K562 (cell line): ENCODE measurements around the gene SLC6A6. TPM values are rescaled to one million over a fixed set of nuclear protein-coding genes. Genes with fewer than 3 reads are reported as not detected.

Experiments
- ATAC-seq: fragments of 200-7000 bp; cut with Tn5 transposase; 3 replicates; pipeline ENCODE4 v1.9.1; 2020; ENCODE audit warnings: moderate library complexity
- BruUV-seq: library from RNA; stranded (reverse); fragments of 400-500 nt; replicated peaks from 2 replicates; lab custom pipeline; 2021; lab: Mats Ljungman, UMichigan
- CTCF ChIA-PET: fragments of 300-600 bp; formaldehyde crosslinking; extraction: SDS; loops from one replicate; lab custom pipeline; 2021; ENCODE audit warnings: low intra/inter-chr PET ratio; lab: Yijun Ruan, JAX
- POLR2A ChIA-PET: fragments of 300-600, 350-650 bp; sonication (Branson Sonifier 250); formaldehyde crosslinking; extraction: SDS; loops from one replicate; lab custom pipeline; 2021; ENCODE audit warnings: antibody characterized with exemption, inconsistent platforms; lab: Yijun Ruan, JAX
- DNase-seq, 4 experiments: peaks; one replicate each; pipeline versions ENCODE4 v3.0.0 to v3.0.0-alpha.2; 2011 to 2018; ENCODE audit warnings: low spot score in 3 of 4, mixed read lengths in 3 of 4; ENCODE audit errors: extremely low read depth in 1 of 4
- FAIRE-seq: peaks from 2 replicates; lab custom pipeline; 2011; peaks lifted over from hg19 to GRCh38; lab: Jason Lieb, UNC
- H2AFZ ChIP-seq: 2 replicates; pipeline ENCODE4 v1.6.0; 2011; ENCODE audit warnings: low read depth, low read length, control low read depth, inconsistent platforms
- H3K27ac ChIP-seq: fragments of 200-600 bp; 3 replicates; pipeline ENCODE4 v1.8.0; 2011; ENCODE audit warnings: low read depth, mild to moderate bottlenecking, control low read depth, inconsistent platforms, low read length, moderate library complexity, mixed read lengths; ENCODE audit errors: extremely low read depth
- H3K27me3 ChIP-seq, 2 experiments: fragments of 300-600 bp in 1 of 2; 2 replicates in 1 of 2; 3 replicates in 1 of 2; pipeline versions ENCODE4 v1.6.0 to v1.8.0; 2011; ENCODE audit warnings: inconsistent platforms in 2 of 2, low read length in 2 of 2, mild to moderate bottlenecking in 1 of 2, mixed read lengths in 1 of 2, moderate library complexity in 1 of 2; ENCODE audit not compliant: control insufficient read depth in 2 of 2, insufficient read depth in 2 of 2
- H3K36me3 ChIP-seq: fragments of 300-600 bp; 3 replicates; pipeline ENCODE4 v1.8.0; 2011; ENCODE audit warnings: mild to moderate bottlenecking, low read length, inconsistent platforms; ENCODE audit not compliant: control insufficient read depth, insufficient read depth
- H3K4me1 ChIP-seq, 2 experiments: fragments of 200-600 bp in 1 of 2; replicated peaks in 1 of 2; 2 replicates in 1 of 2; 3 replicates in 1 of 2; pipeline versions ENCODE4 v1.5.1 to v1.8.0; 2011; ENCODE audit warnings: inconsistent platforms in 2 of 2, low read length in 2 of 2, mild to moderate bottlenecking in 1 of 2, mixed read lengths in 1 of 2, moderate library complexity in 1 of 2; ENCODE audit not compliant: control insufficient read depth in 2 of 2, insufficient read depth in 2 of 2
- H3K4me2 ChIP-seq: 2 replicates; pipeline ENCODE4 v1.6.1; 2011; ENCODE audit warnings: low read length, control low read depth, inconsistent platforms, mixed read lengths; ENCODE audit not compliant: insufficient read depth
- H3K4me3 ChIP-seq: fragments of 200-600 bp; sonication (generic), shearing (Covaris generic); 2 replicates; pipeline ENCODE4 v1.5.1; 2016; ENCODE audit warnings: control low read depth, inconsistent platforms
- H3K79me2 ChIP-seq: fragments of 200-600 bp; 3 replicates; pipeline ENCODE4 v1.8.0; 2011; ENCODE audit warnings: low read length, inconsistent platforms; ENCODE audit not compliant: control insufficient read depth, insufficient read depth
- H3K9ac ChIP-seq, 2 experiments: 2 replicates each; pipeline versions ENCODE4 v1.6.0 to v1.6.1; 2011; ENCODE audit warnings: low read depth in 2 of 2, low read length in 2 of 2, control low read depth in 1 of 2, inconsistent platforms in 1 of 2, mild to moderate bottlenecking in 1 of 2, mixed read lengths in 1 of 2; ENCODE audit not compliant: insufficient read depth in 1 of 2
- H3K9me1 ChIP-seq: one replicate; pipeline ENCODE4 v1.6.0; 2011; ENCODE audit warnings: inconsistent platforms, mild to moderate bottlenecking, low read length, moderate library complexity; ENCODE audit not compliant: control insufficient read depth, insufficient read depth
- H3K9me3 ChIP-seq: replicated peaks from 2 replicates; pipeline ENCODE4 v1.5.1; 2011; ENCODE audit warnings: low read depth, low read length, inconsistent platforms; ENCODE audit not compliant: control insufficient read depth, insufficient read depth
- H4K20me1 ChIP-seq: replicated peaks from 2 replicates; pipeline ENCODE4 v1.6.1; 2011; ENCODE audit warnings: low read length, inconsistent platforms, mixed read lengths; ENCODE audit not compliant: control insufficient read depth, insufficient read depth
- KDM2B ChIP-seq: fragments of 250-450 bp; sonication (Bioruptor Pico); IDR thresholded peaks from 2 replicates; pipeline ENCODE4 v1.8.0; 2021; ENCODE audit warnings: mild to moderate bottlenecking, moderate library complexity
- POLR2H ChIP-seq: IDR thresholded peaks from 2 replicates; pipeline ENCODE4 v1.6.1; 2016; ENCODE audit warnings: missing genetic modification characterization, low read depth, mild to moderate bottlenecking, control low read depth, missing compliant biosample characterization, moderate library complexity
- SFPQ ChIP-seq: fragments of 200-400 bp; formaldehyde crosslinking; IDR thresholded peaks from 2 replicates; pipeline ENCODE4 v1.6.1; 2017; ENCODE audit warnings: mild to moderate bottlenecking, low read depth, low read length, moderate library complexity
- ZNF639 ChIP-seq, 2 experiments: fragments of 200-800 bp in 1 of 2; sonication (Bioruptor generic) in 1 of 2; sonication (generic) in 1 of 2; formaldehyde crosslinking in 1 of 2; IDR thresholded peaks in 1 of 2; conservative IDR thresholded peaks in 1 of 2; 2 replicates each; pipeline versions ENCODE4 v1.5.0 to v1.6.1; 2016 to 2020; ENCODE audit warnings: missing compliant biosample characterization in 1 of 2, missing genetic modification characterization in 1 of 2, missing genetic modification reagents in 1 of 2
- WGBS: fragments of 100-300 bp; shearing (Covaris generic); methylation state at CpG from one replicate; pipeline ENCODE4 v1.1.6; 2016; ENCODE audit warnings: low coverage, mixed read lengths; ENCODE audit not compliant: insufficient coverage; ENCODE audit errors: missing lambda C conversion rate; 5-methylcytosine and 5-hydroxymethylcytosine counted together
- in situ Hi-C: fragments of 300-500 bp; cut with MboI; formaldehyde crosslinking; loops from 4 replicates; pipeline ENCODE4 v1.15.0; 2018; ENCODE audit warnings: inconsistent platforms, mixed read lengths
- intact Hi-C: fragments of 100-400 bp; cut with micrococcal nuclease; formaldehyde crosslinking; loops from 2 replicates; pipeline ENCODE4 v1.14.2; 2022
- polyA plus RNA-seq, 8 experiments: library from polyadenylated mRNA; depleted of rRNA in 4 of 8; stranded (reverse) in 5 of 8; unstranded in 3 of 8; fragments of >200 nt; fragmentation: Nextera tagmentation in 2 of 8; fragmentation: Illumina TruSeq in 1 of 8; extraction: Ambion mirVana in 2 of 8; extraction: Trizol in 1 of 8; gene quantifications; 2 replicates each; pipeline versions ENCODE4 v1.2.1 to v1.2.3, GENCODE V29; 2011 to 2014; ENCODE audit warnings: inconsistent platforms in 1 of 8, missing spikeins in 1 of 8
- total RNA-seq, 7 experiments: library from RNA; depleted of rRNA in 6 of 7; stranded (reverse); fragments of >200 nt in 6 of 7; fragmentation: Illumina TruSeq in 2 of 7; extraction: Trizol in 2 of 7; gene quantifications; 2 replicates each; pipeline versions ENCODE4 v1.2.1 to v1.2.3, GENCODE V29; 2011 to 2021; ENCODE audit warnings: low replicate concordance in 1 of 7
- TF ChIP-seq, protein P1 (sequence below): sonication (generic); formaldehyde crosslinking; IDR thresholded peaks from 2 replicates; pipeline ENCODE4 v1.9.0; 2022; ENCODE audit warnings: mild to moderate bottlenecking, missing genetic modification reagents

Gene SLC6A6
- total and polyA plus RNA-seq, 9 of the 15 experiments (the other 6 are each of a cell fraction or from before 2014, with no cell fraction given): 12.3 to 203 (median 93.2) TPM

DNA sequence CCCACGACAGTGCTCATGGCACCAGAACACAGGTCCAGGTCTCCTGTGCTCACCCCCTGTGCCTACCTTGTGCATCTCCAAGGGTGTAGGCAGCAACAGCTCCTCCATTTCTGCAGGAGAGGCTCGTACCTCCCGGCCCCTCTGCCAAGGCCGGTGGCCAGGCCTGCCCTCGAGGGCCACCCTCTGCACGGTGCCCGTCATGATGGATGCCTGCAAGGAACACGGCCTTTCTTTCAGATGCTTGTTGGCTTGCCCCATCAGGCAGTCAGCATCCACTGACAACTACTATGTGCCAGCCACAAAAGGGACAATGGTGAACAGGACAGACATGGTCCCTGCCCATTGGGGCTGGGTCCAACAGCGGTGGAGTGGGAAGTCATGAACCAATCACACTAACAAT lies 93.9 kb downstream of the SLC6A6 start:
- no peak for FAIRE-seq
- no peaks in the 10 kb centered on the region for H3K79me2 ChIP-seq
- no peak overlapping the region for H2AFZ ChIP-seq
- intact Hi-C loops: loop anchor here (2.0 to 10.0 kb wide), 2 partner anchors 294 to 602 kb away; no protein-coding TSS in a partner anchor
- TF ChIP-seq, protein P1, sequence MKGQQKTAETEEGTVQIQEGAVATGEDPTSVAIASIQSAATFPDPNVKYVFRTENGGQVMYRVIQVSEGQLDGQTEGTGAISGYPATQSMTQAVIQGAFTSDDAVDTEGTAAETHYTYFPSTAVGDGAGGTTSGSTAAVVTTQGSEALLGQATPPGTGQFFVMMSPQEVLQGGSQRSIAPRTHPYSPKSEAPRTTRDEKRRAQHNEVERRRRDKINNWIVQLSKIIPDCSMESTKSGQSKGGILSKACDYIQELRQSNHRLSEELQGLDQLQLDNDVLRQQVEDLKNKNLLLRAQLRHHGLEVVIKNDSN (CRISPR knock-in tag): no peak
- TF ChIP-seq ZNF639 (CRISPR knock-in tag; conservative IDR thresholded peaks at IDR 0.05 in 1 of 2, IDR thresholded peaks at IDR 0.05 in 1 of 2) (no peak), POLR2H (tag) (no peak), KDM2B (CRISPR knock-in tag) (no peak), SFPQ (no peak)
- TF ChIP-seq, all 486 proteins: peak for 0
- no TSS peak for BruUV-seq
- Histone ChIP-seq H3K9me1 (no peaks in the 10 kb centered on the region), H3K27me3 (peaks cover 0 to 14% of the 10 kb centered on the region in 2 experiments; a peak in 2 of 5 replicates), H3K36me3 (no peaks in the 10 kb centered on the region), H3K4me3 (no peak overlapping the region), H3K9ac (peak overlapping the region in 1 of 2 experiments; percentile 39; a peak in 2 of 4 replicates), H3K4me2 (no peak overlapping the region), H4K20me1 (no peaks in the 10 kb centered on the region; the same call in 1 of the 2 replicates), H3K9me3 (no peaks in the 10 kb centered on the region), H3K27ac (no peak overlapping the region), H3K4me1 (peaks cover 0 to 12% of the 10 kb centered on the region in 2 experiments; a peak in 2 of 5 replicates)
- ChIA-PET CTCF (interaction anchor here (0.9 kb wide), 1 partner anchor 600 kb away, joined by 3 read pairs; no protein-coding TSS in a partner anchor), POLR2A (interaction anchor here (0.6 kb wide), 1 partner anchor 20 kb away, joined by 3 read pairs; no protein-coding TSS in a partner anchor)
- ATAC-seq (no peak), DNase-seq (no peak)
- in situ Hi-C loops: no loop called here
- 28% methylated on average over 9 of the region's 9 CpGs for WGBS
